ENCODE data around the gene NOC2L. TPM values are rescaled to one million over a fixed set of nuclear protein-coding genes. Genes with fewer than 3 reads are reported as not detected.

The NOC2L gene
- polyA plus RNA-seq, 2 of the 4 experiments (the other 2 are of a cell fraction), result 48.4 to 73.5 TPM

DNA sequence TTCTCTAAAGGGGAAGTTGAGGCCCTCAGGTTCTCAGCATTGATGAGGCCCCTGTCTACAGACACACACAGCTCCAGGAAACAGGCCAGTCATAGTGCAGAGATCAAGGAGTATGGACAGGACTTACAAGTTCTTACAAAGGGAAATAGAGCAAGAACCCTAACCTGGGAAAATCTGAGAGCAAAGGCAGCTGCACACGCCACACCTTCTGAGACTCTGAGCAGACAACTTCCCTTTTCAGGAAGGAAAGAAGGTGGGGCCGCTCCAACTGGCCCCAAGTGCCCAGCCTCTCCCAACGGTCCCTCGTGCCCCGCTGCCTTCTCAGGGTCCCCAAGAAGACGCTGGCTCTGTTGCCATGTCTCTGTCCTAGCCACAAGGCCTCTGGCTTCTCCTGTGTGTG is 3.6 kb downstream of the NOC2L start:
- ChIA-PET CTCF (interaction anchor here (0.9 to 1.6 kb wide), 2 partner anchors 18 to 49 kb away, joined by 3 to 6 read pairs; no protein-coding TSS in a partner anchor), POLR2A (no interaction called here)
- Histone ChIP-seq H3K4me2 (no peak overlapping the region), H3K9me3 (no peaks in the 10 kb centered on the region), H3K27ac (no peak overlapping the region), H3K4me1 (peaks cover 13% of the 10 kb centered on the region; the same call in 2 of the 3 replicates), H3K4me3 (no peak overlapping the region)
- DNase-seq (ENCODE audit: low read depth in 1 of 2, low spot score in 1 of 2) (no peak), FAIRE-seq (no peak), ATAC-seq (no peak)
- WGBS (ENCODE audit: missing lambda C conversion rate), result 98% methylated on average over 6 of the region's 6 CpGs
- TF ChIP-seq, protein P1, sequence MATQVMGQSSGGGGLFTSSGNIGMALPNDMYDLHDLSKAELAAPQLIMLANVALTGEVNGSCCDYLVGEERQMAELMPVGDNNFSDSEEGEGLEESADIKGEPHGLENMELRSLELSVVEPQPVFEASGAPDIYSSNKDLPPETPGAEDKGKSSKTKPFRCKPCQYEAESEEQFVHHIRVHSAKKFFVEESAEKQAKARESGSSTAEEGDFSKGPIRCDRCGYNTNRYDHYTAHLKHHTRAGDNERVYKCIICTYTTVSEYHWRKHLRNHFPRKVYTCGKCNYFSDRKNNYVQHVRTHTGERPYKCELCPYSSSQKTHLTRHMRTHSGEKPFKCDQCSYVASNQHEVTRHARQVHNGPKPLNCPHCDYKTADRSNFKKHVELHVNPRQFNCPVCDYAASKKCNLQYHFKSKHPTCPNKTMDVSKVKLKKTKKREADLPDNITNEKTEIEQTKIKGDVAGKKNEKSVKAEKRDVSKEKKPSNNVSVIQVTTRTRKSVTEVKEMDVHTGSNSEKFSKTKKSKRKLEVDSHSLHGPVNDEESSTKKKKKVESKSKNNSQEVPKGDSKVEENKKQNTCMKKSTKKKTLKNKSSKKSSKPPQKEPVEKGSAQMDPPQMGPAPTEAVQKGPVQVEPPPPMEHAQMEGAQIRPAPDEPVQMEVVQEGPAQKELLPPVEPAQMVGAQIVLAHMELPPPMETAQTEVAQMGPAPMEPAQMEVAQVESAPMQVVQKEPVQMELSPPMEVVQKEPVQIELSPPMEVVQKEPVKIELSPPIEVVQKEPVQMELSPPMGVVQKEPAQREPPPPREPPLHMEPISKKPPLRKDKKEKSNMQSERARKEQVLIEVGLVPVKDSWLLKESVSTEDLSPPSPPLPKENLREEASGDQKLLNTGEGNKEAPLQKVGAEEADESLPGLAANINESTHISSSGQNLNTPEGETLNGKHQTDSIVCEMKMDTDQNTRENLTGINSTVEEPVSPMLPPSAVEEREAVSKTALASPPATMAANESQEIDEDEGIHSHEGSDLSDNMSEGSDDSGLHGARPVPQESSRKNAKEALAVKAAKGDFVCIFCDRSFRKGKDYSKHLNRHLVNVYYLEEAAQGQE (IDR thresholded peaks at IDR 0.05), result no peak
- TF ChIP-seq JUN (IDR thresholded peaks at IDR 0.05), result no peak
- TF ChIP-seq, protein P2, sequence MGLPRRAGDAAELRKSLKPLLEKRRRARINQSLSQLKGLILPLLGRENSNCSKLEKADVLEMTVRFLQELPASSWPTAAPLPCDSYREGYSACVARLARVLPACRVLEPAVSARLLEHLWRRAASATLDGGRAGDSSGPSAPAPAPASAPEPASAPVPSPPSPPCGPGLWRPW (IDR thresholded peaks at IDR 0.05), result no peak
- TF ChIP-seq, protein P3, sequence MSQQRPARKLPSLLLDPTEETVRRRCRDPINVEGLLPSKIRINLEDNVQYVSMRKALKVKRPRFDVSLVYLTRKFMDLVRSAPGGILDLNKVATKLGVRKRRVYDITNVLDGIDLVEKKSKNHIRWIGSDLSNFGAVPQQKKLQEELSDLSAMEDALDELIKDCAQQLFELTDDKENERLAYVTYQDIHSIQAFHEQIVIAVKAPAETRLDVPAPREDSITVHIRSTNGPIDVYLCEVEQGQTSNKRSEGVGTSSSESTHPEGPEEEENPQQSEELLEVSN (IDR thresholded peaks at IDR 0.05; ENCODE audit: borderline replicate concordance, low read depth), result no peak
- no peak for TF ChIP-seq CBX8 (IDR thresholded peaks at IDR 0.05)
- no peak for TF ChIP-seq HDAC2 (IDR thresholded peaks at IDR 0.05)
- TF ChIP-seq RCOR1 (IDR thresholded peaks at IDR 0.05; ENCODE audit: low read depth, low read length), result no peak
- no peak for TF ChIP-seq ZC3H11A (IDR thresholded peaks at IDR 0.05)
- no peak for TF ChIP-seq HOXA7 (CRISPR knock-in tag; IDR thresholded peaks at IDR 0.05)
- no peak for TF ChIP-seq TP53 (CRISPR knock-in tag; IDR thresholded peaks at IDR 0.05)
- TF ChIP-seq SMC3 (IDR thresholded peaks at IDR 0.05), result no peak
- TF ChIP-seq MAZ (IDR thresholded peaks at IDR 0.05; ENCODE audit: borderline replicate concordance, low read depth, low read length), result no peak
- TF ChIP-seq PHF8 (IDR thresholded peaks at IDR 0.05; ENCODE audit: borderline replicate concordance, low read depth), result no peak

DNA sequence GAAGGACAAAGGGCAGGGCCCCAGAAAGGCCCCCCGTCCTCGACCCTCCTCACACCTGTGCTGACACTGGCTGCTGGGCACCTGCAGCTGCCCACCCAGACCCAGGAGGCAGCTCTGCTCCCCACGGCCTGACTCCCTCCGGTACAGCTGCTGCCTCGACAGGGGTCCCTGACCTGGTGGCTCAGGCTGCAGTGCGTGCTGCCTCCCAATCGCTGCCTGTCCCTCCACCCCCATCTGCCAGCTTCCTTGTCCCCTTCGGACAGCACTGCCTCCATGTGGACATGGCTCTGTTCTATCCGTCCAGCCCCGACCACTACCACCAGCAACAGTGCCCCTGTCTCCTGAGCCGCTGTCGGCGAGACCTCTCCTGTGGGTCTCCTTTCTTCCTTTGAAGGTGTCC is 4.1 kb downstream of the NOC2L start:
- ChIA-PET POLR2A (no interaction called here), CTCF (interaction anchor here (0.9 to 1.6 kb wide), 2 partner anchors 11 to 49 kb away, joined by 3 read pairs; no protein-coding TSS in a partner anchor)
- WGBS (ENCODE audit: missing lambda C conversion rate), result 95% methylated on average over 13 of the region's 13 CpGs
- ATAC-seq (no peak), DNase-seq (ENCODE audit: low read depth in 1 of 2, low spot score in 1 of 2) (no peak), FAIRE-seq (no peak)
- no peaks in the 10 kb centered on the region for H3K9me3 ChIP-seq
- peaks cover 12% of the 10 kb centered on the region; the same call in 2 of the 3 replicates for H3K4me1 ChIP-seq
- TF ChIP-seq, protein P4, sequence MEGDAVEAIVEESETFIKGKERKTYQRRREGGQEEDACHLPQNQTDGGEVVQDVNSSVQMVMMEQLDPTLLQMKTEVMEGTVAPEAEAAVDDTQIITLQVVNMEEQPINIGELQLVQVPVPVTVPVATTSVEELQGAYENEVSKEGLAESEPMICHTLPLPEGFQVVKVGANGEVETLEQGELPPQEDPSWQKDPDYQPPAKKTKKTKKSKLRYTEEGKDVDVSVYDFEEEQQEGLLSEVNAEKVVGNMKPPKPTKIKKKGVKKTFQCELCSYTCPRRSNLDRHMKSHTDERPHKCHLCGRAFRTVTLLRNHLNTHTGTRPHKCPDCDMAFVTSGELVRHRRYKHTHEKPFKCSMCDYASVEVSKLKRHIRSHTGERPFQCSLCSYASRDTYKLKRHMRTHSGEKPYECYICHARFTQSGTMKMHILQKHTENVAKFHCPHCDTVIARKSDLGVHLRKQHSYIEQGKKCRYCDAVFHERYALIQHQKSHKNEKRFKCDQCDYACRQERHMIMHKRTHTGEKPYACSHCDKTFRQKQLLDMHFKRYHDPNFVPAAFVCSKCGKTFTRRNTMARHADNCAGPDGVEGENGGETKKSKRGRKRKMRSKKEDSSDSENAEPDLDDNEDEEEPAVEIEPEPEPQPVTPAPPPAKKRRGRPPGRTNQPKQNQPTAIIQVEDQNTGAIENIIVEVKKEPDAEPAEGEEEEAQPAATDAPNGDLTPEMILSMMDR (IDR thresholded peaks at IDR 0.05), result no peak
- TF ChIP-seq, protein P5, sequence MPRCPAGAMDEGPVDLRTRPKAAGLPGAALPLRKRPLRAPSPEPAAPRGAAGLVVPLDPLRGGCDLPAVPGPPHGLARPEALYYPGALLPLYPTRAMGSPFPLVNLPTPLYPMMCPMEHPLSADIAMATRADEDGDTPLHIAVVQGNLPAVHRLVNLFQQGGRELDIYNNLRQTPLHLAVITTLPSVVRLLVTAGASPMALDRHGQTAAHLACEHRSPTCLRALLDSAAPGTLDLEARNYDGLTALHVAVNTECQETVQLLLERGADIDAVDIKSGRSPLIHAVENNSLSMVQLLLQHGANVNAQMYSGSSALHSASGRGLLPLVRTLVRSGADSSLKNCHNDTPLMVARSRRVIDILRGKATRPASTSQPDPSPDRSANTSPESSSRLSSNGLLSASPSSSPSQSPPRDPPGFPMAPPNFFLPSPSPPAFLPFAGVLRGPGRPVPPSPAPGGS (IDR thresholded peaks at IDR 0.05), result no peak
- TF ChIP-seq ZSCAN20 (CRISPR knock-in tag; IDR thresholded peaks at IDR 0.05) (no peak), TP53 (CRISPR knock-in tag; IDR thresholded peaks at IDR 0.05) (no peak), HEYL (CRISPR knock-in tag; IDR thresholded peaks at IDR 0.05) (no peak), EHMT2 (IDR thresholded peaks at IDR 0.05; ENCODE audit: low read depth) (no peak), HOXA7 (CRISPR knock-in tag; IDR thresholded peaks at IDR 0.05) (no peak)
- TF ChIP-seq, protein P6, sequence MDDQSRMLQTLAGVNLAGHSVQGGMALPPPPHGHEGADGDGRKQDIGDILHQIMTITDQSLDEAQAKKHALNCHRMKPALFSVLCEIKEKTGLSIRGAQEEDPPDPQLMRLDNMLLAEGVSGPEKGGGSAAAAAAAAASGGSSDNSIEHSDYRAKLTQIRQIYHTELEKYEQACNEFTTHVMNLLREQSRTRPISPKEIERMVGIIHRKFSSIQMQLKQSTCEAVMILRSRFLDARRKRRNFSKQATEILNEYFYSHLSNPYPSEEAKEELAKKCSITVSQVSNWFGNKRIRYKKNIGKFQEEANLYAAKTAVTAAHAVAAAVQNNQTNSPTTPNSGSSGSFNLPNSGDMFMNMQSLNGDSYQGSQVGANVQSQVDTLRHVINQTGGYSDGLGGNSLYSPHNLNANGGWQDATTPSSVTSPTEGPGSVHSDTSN (IDR thresholded peaks at IDR 0.05), result no peak
- no peak overlapping the region for H3K4me3 ChIP-seq
- H3K27ac ChIP-seq, result no peak overlapping the region
- no peak overlapping the region for H3K4me2 ChIP-seq

All from A549 (cell line).